IPS DF 4.7 (cell line): ENCODE measurements around the gene USH1C.
A peak's percentile ranks its signal among the peaks of the same experiment; 100 is the strongest.

Experiments used
- DNase-seq: peaks from one replicate; pipeline ENCODE4 v3.0.0-alpha.2; 2013; ENCODE audit warnings: low spot score; ENCODE audit errors: extremely low read depth

USH1C gene

DNA sequence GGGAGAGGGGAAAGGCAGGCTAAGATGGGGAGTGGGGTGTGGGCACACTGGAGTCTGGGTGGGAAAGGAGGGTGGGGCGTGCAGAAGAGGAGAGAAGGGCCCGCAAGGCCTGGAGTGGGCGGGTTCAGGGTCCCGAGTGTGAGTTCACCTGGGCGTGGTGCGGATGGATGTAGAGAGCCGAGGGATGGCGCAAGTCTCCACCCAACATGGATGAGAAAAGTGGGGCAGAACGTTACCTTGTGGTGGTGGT is 67.2 kb downstream of the USH1C start:
- no peak for DNase-seq

DNA sequence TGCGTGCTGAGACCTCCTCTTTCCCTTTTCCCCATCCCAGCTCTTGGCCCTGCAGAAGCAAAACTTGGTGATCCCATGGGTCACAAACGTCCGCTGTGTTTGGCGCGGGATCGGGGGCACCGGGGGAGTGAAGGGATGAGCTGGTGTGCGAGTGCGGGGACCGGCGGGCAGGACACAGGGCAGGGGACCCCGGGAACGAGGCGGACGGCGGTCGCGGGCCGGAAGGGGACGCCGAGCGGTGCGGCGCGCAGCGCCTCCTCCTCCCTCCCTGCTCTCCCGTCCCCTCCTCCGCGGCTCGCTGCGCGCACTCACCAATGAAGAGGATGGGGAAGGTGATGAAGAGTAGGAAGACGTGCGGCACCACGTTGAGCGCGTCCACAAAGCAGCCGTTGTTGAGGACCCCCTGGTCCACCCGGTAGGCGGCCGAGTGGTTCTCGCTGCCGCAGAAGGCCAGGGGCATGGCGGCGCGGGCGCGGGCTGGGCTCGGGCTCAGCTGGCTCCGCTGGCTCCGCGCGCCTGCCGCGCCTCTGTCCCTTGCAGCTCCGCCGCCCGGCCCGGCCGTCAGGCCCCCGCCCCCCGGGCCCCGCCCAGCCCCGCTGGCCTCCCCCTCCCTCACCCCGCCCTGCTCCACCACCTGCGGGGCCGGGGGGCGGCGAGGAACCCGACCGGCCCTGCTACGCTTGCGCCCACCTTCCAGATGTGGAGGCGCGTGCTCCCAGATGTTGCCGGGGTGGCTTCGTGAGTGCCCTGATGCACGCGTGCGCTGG is 67.7 kb downstream of the USH1C start, which contains the start of gene ABCC8:
TSS of gene ABCC8 (minus strand) at position 529 of the 767 bp plus-strand sequence. CDS start at position 460, 69 bp downstream.
- DNase-seq, result no peak

DNA sequence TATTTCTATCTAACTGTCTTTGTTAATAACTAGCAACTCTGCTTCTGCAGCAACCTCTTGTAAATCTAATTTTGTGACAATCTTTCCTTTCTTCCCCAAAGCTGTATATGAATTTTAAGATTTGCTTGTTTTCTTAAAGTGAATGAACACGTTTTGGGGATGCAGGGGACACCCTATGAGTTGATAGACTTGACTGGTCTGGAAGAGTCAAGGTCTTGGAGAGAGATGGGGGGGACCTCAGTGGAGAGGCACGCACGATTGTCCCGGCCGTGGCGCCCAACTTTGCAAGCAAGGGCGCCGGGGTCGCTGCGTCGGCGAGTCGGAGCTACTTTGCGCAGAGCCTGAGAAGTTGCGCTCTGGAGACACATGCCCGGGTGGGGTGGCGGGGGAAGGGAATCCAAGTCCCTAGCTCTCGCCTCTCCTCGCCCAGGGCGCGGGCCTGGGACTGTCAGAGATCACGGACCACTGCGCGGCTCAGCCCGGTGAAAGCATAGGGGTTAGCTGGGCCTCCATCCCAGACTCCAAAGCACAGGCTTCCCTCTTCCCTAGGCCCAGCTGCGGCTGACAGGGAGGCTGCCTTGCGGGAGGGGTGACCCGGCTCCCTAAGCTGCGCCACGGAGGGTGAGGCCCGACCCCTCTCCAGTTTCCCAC is 68.4 kb downstream of the USH1C start:
- DNase-seq, result no peak

DNA sequence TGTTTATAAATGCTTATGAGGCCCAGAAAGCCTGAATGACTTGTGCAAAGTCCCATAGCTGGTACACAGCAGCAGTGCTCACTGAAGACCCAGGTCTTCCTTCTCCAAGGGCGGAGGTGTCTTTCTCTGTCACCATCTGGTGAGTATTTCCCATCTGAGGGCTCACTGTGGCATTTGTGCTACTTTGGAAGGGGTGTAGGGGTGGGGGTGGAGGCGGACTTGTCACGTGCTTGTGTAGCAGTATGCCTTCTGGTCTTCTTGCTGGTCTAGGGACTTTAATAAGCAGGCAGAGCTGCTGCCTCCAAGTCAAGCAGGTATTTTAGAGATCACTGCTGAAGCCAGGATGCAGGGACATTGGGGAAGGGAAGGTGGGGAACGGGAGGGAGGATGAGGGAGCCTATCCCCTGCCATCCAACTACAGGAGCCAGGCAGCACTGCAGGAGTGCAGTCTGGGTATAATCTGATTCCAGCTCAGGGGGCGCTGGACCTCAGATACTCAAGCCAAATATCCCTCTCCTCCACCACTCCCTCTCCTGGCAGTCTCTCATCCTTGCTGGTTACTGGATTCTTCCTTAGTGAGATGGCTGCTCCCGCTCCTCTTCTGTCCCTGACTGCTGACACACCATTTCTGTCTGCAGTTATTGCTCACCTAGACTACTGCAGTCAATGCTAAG is 71.0 kb downstream of the USH1C start:
- peak; percentile 86 for DNase-seq

DNA sequence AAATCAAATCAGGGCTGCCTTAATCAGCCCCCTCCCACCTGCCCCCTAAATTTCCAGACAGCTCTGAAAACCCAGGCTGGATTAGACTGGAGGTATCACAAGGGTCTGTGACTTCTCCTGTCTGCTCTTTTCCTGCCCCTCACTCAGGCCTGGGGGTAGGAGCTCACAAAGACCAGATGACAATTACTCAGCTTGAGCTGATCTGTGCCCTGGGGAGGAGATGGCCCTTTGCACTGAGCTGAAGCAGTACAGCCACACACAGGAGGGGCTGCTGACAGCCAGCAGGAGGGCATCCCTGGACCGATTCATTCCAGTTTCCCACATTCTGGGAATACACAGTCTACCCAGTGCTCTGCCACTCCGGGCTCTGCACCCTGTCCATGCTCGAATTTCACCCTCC is 71.7 kb downstream of the USH1C start:
- no peak for DNase-seq

DNA sequence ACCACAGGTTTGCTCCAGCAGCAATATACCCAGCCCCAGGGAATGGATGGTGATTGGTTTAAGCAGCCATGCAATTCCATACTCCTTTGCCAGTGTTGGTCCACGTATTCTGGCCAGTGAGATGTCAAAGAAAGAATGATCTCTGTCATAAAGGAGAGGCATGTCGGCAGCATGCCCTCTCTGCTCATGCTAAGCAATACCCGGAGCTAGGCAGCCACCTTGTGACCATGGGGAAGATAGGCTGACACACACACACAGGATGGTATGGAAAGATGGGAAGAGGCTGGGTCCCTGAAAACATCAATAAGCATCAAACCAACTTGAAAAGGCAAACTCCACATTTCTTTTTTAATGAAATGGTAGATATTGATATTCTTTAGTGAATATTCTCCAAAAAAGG is 72.7 kb downstream of the USH1C start:
- no peak for DNase-seq

DNA sequence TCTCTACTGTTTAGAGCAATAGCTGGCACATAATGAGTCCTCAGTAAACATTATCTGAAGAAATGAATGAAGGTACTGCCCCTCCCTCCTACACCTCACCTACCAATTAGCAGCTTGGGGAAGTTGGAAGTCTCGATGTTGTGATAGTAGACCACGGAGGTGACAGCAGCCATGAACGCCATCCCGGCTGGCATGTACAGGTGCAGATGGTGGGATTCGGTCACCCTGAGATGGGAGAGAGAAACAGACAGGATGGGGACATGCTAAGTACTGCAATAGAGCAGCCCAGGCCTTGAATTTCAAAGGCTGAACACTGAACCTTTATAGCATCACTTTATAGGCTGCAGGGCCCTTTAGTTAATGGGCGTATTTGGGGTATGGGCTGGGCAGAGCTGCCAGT is 74.2 kb downstream of the USH1C start:
- DNase-seq, result no peak

DNA sequence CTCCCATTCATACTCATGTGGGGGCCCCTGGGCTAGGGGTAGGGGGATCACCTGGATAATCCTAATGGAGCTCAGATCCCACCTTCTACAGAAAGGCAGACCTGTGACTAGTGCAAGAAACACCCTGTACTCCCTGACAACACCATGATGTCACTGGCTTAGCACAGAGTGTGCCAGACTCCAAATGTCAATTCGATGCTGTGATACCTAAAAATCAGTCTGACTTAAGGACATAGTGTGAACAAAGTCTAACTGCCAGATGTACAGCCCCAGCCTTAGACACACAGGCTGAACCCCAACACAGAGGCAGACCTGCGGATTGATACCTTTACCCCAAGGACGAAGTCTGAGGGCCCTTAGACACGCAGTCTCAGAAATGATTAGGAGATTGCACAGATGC is 76.1 kb downstream of the USH1C start:
- no peak for DNase-seq

DNA sequence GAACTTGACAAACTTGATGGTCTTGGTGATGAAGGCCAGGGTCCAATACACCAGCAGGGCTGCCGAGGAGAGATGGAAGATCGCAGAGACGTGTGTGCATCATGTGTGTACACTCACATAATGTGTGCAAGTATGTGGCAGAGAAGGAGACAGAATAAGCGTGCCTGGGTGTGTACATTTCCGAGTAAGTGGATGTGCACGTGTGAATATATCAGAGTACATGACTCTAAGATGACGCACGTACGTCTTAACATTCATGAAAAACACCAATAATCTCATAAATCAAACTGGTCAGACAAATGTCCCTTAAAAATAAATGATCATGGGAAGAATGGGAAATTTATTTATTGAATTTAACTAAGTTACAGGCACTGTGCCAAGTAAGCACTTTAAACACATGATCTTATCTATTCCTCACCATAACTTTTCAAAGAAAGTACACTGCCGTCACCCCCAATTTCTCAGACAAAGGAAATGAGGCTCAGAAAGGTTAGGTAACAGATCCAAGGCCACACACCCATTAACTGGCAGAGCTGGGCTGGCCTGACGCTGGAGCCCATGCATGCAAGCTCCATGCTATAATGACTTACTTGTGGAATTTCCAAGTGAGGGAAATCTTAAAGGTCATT is 80.6 kb downstream of the USH1C start:
- DNase-seq, result no peak

DNA sequence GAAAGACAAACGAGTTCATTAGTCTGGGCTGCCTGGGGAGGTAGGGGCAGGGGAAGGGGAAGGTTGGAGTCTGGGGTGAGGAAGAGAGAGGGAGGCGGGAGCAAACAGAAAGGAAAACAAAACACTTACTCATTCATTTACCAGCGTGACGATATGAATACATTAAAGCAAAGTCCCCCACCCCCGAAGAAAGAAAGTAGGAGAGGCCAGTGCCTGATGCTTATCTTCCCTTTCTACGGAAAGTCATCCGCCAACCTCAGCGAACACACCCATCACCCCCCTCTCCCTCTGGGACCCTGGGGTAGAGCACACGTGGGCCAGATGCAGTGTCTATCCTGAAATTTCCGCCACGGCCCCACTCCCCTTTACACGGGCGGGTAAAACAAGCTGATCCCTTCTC is 81.3 kb downstream of the USH1C start:
- DNase-seq, result no peak

DNA sequence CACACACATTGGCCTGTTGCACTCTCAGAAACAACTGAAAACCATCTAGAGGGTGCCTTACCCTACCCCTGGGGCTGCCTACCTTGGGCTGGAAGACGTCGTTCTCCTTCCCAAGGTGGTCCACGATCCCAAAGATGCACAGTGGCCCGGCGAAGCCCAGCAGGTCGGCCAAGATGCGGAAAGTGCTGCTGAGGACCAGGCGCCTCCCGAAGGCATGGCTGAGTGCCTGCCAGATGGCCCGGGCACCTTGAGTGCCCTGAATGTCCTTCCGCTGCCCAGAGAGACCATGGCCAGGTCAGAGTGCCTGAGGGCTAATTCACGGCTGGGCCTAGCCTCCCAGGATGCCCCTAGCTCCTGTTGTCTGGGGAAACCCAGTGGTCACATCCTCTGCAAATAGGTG is 83.8 kb downstream of the USH1C start:
- no peak for DNase-seq

DNA sequence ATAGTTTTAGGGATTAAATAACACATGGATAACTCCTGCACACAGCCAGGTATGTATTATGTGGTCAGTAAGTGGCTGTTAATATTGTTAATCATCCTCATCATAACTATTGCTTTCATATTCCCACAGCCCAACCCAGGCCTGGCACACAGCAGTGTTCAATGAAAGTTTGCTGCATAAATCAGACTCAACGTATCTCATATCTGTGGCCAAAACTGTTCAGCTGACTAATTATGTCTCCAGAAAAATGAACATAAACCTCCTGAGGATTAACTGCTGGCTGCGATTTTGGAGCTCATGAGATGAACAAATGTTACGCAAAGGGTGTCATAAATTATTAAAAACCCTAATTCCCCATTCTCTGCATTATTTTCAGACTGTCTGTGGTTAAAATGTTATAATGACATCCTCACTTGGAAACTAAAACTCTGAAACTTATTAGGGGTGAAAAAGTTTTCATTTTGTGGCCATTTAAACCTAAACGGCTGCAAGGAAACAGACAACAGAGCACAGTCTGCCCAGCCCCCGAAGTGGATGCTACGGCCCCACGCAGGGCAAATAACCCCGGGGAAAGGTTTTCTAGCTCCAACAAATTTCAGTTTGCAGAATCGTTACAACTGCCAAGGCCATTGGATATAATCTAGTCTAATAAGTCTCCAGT is 84.8 kb downstream of the USH1C start:
- no peak for DNase-seq

DNA sequence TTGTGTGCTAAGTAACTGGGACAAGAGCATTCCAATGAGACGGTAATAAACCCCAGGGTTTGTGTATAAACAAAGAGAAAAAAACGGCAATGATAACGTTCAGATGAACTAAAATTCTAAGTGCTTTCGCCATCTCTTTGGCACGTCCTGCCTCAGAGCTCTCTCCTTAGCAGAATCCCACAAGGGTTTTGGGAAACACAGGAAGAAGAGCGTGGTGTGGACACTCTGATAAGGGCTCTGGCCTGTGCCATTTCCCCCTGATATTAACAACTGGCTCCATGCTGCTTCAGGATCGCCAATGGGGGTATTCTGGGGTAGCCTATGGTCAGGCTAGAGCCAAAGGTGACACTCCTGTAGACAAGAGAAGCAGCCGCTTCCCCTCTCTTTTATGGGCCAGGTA is 85.9 kb downstream of the USH1C start:
- DNase-seq, result no peak

DNA sequence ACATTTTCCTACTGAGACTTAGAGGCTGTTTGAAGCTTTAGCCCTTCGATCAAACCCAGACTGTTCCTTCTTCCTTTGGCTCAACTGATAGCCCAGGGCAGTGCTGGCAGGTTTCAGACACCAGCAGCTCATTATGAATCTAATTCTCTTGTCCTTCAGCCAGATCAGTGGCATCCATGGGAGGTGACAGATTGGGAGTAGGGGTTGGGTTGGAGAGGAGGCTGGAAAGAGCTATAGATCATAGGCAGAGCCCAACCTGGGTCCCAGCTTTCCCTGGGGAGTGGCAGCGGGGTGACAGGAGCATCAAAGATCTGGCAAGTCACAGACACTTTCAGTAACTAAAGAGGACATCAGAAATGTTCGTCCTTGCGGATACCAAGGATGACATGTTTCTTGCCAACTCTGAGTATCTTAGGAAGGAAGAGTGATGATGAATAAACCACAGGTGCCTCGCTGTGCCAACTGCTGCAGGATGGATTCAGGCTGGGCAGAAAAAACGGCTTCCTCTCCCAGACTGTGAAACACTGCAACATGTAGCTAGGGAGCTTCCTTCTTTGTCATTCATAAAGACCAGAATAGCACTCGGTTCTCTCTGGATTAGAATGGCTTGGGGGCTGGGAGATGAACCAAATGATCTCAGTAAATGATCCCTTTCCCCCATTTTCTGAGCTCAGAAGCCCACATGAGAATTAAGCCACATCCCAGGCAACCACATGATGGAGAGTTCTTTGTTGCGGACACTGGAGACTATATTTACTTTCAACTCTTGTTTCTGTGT is 86.6 kb downstream of the USH1C start:
- DNase-seq, result no peak

DNA sequence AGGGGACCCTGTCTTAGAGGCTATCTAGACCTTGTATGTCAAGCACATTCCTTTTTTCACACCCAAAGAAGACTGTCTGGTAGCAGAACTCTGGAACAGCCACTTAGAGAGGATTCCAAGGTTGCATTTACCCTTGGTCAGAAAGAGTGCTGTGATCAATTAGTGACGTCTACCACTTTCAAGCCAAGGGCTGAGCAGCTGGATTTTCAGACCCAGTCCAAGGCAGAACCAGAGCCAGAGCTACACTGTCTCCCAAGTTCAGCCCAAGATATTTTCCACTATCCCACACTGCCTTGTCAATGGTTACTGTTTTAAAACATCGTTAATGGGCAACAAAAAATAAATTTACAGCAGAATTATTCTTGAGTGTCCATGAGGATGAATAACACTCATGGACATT is 91.5 kb downstream of the USH1C start:
- DNase-seq, result no peak

DNA sequence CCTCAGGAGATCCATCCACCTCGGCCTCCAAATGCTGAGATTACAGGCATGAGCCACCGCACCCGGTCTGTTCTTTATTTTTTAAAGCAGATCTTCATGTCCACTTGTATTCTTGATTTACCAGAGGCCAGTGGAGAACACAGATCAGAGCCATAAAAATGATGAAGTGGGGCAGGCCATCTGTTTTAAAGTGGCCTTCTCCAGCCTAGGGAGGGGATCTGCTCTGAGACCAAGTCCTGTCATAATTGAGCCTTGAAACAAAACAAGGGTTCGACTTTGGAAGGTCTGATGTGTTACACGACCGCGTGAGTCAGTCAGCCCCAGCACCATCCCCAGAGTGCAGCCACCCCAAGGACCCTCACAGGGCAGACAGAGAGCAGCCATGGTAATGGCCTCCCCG is 95.1 kb downstream of the USH1C start:
- DNase-seq, result no peak

DNA sequence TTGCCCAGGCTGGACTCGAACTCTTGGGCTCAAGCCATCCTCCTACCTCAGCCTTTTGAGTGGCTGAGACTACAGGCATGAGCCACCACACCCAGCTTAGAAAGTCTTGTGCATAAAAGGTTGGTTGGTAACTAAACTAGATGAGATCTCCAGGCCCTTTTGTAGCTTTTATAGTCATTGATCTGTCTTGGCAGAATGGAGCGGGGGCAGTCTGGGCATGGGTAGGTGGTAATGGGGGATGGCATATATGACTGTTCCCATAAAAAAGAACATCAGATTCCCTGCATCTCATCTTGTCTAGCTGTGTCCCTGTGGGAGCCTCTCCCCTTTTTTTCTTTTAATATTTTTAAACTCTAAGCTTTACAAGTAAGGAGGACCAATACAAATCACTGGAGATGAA is 97.7 kb downstream of the USH1C start:
- DNase-seq, result no peak

DNA sequence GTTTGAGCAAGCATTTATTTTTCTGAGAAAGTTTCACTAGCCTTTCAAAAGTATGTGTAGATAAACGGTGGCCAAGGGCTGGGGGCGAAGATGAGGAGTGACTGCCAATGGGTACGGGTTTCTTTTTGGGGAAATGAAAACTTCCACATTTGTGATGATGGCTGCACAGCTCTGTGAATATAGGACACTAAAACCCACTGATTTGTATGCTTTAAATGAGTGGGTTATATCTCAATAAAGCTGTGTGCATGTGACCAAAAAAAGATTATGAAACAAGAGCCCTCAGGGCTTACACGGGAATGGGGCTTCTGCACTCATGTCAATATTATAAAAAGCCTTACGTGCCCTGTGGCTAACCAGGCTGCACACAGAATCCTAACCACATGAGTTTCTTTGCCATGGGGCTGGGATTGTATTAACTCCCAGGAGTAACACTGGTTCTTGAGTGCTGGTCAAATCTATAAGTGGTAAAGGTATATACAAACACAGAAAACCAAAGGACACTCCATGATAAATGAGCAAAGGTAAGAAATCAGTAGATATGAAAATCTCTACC is 98.9 kb downstream of the USH1C start:
- no peak for DNase-seq

DNA sequence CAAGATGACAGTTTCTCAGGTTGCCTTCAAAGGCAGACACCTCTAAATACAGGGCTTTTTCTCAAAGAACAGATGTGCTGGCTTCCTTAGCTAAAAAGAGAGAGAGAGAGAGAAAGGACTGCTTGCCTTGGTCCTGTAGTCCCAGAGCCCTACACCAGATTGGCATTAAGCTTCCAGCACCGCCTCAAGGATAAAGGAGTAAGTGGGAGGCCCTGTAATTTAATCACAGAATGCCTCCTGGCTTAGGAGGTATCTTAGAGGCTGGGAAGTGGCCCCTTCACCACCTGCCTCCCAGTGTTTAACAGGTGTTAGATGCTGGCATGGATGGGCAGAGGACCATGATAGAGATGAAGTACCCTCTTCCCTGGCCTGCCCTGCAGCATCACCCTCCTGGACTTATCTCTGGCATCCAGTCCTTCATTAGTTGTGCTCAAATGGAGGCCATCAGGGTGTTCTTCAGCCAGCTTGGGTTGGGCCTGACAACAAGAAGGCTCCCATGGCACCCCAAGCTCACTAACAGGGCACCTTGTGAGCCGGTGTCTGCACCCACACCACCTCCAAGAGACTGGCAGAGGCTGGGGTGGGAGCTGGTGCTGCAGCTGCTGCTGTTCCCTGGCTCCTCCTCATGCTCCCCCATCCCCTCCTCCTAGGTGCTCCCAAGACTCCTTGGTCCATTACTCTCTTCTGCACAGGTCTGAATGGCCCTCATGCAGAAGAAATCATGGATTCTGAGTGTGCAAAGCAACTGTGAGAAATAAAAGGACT is 100.1 kb downstream of the USH1C start:
- DNase-seq, result no peak
